NCI-H2029 treated with DMSO at 0.1 percent for 48 hours (cell line): ENCODE results near the gene MED27.
"Not testable (repeated sequence)": the region's sequence is repeated elsewhere in the genome, so short reads cannot be mapped to it uniquely, and the experiment has no call there.

ENCODE experiments used
- DNase-seq: peaks from one replicate; lab custom pipeline; 2025; lab: John Stamatoyannopoulos, UW

Gene MED27

DNA sequence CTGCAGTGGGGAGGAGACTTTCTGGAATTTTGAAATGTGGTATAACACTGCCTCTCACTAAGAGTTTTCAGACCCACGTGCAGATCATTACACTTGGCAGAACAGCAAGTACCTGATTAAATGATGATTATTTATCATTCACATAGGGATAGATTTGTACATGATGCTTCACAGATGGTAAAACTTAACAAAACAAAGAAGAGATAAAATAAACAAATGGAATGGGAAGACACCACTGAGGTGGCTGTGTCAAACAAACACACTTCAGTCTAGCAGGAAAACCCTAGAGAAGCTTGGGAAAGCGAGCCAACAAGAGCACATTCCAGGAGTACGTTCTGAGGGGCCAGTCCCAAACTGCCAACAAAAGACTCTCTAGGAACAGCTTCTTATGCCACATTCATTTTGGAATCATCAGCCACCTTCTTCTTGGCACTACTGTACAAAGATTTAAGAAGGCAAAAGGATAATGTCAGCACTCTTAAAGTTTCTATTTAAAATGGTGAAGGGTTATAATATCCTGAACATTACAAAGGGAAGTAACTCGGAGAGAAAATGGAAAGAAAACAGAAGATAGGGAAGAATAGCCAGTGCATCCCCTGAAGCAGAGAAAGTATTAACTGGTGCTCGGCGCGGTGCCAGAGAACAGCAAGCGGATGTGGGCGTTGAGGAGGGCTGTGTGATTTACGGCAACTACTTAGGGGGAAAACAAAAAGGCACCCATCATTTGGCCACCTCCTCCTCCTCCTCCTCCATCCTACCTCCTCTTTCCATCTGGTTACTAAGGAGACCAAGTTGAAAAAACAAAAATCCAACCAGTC, 1.6 kb downstream of the MED27 start:
- peak; percentile 71 for DNase-seq

DNA sequence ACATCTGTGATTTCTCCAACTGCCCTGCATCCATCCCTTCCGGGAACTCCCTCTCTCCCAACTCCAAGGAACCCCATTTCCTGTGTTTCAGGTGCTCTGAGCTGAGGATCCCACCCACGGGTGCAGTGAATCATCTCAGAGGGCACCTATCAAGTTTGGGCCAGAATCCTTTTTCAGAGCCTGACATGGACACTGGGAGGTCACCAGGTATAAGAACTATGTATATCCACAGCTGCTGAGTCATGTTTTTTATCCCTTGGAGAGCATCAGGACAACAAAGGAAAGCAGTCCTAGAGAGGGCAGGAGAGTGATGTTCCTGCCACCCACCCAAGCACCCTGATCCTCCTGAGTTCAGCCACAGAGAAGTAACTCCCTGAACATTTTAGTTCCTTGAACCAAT, 3.8 kb downstream of the MED27 start:
- no peak for DNase-seq

DNA sequence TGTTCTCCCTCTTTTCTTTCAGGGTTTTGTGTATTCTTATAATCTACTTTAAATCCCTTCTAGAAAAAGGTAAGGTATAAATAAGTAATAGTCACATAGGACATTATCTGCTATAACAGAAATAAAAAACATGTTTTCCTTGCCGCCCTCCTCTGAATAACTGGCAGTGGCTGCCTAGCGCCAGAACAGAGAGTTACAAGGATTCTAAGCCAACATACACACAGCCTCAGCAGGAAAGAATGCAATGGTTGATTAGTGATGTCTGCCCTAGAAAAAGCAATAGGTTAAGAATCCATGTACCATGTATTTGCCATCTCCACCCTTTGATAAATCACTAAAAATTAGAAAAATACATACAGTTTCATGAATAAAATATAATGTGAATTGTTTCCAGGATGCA, 4.9 kb downstream of the MED27 start:
- DNase-seq: no peak

DNA sequence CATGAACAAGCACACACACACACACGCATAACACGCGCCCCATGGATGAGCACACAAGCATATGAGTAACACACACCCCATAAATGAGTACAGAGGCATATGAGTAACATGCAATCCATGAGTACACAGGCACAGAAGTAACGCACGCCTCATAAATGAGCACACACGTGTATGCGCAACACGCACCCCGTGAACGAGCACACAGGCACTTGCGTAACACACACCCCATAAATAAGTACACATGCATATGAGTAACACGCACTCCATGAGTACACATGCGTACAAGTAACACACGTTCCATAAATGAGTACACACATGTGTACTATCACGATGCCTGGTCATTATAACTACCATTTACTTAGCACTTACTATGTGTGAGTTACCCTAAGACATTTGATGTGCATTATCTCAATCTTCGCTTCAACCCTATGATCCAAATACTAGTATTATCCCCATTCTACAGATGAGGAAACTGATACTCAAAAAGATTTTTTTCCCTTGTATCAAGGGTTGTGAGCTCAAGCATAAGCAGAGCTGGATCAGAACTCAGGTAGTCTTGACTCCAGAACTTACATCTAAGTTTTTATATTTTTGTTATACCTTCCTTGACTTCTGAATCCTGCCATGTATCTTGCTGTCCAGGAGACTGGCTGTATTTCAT, 7.7 kb downstream of the MED27 start:
- no peak for DNase-seq

DNA sequence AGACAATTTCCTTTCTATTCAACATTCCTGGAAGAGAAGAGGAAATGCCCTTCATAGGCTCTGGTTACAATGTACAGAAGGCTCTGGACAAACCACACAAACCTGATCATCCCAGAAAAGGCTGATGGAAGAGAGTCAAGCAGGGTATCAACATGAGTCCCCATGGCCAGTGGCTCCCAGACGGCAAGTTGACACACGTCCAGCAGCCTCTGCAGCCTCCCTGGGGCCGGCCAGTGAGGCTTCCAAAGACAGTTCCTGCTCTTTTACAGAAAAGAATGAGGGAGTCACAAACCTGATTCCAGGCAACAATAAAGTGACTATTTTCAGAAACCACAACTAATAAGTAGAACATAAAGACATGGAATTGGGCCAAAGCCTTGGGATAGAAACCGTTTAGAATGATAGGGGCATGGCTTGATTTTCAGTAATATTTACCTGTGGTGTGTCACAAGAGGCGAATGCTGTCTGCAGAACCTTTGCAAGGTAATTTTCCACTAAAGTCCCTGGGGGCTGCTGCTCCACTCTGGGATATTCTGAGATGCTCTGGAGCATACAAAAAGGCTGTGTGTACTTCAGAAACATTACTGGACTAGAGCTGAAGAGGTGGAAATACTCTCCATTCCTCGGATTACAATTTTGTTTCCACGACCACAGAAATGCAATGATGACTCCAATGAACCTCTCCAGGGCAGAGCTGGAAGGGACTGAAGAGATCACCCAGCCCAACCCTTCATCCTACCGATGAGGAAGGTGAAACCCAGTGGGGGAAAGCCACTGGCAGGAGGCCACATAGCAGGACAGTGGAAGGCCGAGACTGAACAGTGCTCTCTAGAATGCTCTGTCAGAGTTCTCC, 10.4 kb downstream of the MED27 start:
- peak; percentile 59 for DNase-seq

DNA sequence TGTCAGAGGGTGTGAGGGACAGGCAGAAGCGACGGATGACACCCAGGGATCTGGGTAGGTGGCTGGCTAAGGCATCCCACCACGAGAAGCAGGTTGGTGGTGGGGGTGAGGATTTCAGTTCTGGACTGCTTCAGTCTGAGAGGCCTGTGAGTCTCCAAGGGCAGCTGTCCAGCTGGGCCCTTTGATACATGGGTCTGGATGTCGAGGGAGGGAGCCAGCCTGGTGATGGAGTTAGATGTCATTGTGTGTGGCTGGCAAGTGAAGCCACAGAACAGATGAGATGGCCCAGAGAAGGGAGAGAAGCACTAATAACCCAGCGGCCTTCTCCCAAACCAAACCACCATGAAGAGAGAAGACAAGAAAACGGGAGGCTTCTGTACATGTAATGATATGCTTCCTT, 11.1 kb downstream of the MED27 start:
- DNase-seq: no peak

DNA sequence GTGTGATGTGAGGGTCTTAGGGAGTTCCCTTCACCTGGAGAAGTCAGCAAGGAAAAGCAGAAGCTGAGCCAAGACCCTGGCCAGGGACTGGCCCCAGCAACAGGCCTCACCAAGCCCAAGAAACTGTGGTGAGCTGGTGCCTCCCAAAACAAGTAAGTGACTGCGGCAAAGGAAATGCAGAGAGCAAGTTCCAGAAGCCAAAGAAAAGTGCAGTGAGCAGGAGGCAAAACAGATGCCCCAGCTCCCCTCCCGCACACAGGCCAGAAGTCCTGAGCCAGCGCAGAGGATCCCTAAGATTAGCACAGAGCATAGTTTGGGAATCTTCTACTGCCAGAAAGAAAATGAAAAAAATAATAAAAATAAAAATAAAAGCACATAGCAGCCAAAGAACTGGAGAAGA, 13.2 kb downstream of the MED27 start:
- DNase-seq: no peak

DNA sequence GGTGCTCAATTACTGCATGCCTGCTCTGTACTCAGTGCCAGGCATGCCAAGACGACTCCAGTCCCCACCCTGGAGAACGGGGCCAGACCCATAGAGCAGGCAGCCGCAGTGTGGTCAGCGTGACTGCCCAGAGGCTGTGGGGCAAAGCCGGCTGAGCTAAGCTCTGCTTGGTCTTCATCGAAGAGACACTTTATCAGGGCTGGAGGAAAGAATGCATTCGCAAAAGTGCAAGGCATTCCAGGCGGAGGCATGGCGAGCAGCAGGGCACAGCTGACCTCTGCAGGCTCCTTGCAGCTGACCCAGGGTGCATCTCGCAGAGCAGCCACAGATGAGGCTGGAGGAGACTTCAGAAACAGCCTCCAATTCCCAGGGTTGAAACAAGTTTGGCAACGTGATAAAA, 13.6 kb downstream of the MED27 start:
- no peak for DNase-seq

DNA sequence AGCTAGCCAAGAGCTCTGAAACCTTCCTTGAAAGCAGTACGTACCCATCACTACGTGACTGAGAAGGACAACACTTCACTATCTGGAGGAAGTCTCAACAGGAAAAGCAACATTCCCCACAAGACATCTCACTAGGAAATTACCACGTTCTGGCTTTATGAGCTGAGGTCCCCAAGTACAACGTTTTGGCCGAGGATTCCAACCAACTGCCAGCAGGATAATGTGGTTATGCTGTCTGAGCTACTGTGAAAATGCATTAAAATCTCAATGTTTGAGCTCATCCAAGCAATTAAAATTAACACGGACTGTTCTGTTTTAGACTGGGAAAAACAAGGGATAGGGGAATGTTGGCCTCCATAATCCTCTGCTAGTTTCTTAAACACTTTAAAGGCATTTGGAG, 16.4 kb downstream of the MED27 start:
- DNase-seq: no peak

DNA sequence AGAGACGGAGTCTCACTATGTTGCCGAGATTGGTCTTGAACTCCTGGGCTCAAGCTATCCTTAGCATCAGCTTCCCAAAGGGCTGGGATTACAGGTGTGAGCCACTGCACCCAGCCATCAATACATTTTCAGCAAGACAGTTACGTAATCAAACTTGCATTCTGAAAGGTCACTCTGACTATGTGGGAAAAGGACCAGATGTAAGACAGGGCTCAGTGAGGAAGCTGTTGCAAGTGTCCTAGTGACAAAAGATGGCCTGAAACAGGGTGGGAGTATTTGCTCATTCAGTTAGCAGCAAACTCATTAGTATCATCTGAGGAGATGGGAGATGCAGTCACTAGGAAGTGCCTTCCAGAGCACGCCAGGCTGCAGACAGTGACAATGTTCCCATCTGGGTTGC, 16.9 kb downstream of the MED27 start:
- no peak for DNase-seq

DNA sequence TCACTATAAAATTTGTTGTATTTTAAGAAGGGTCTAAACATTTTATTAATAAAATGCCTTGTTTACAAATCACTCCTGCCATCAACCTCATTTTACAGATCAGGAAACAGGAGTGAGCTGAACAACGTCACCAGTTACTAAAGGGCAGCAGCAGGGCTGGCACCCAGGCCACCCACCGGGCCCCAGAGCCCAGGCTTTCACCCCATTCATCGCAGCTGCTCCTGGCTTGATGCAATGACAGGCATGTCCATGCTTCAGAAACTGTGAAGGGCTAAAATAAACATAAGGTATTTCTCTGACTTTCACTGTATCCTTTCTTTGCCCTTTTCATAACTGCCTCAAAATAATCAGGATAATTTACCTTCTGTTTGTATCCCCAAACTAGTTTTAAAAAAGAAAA, 18.1 kb downstream of the MED27 start:
- no peak for DNase-seq

DNA sequence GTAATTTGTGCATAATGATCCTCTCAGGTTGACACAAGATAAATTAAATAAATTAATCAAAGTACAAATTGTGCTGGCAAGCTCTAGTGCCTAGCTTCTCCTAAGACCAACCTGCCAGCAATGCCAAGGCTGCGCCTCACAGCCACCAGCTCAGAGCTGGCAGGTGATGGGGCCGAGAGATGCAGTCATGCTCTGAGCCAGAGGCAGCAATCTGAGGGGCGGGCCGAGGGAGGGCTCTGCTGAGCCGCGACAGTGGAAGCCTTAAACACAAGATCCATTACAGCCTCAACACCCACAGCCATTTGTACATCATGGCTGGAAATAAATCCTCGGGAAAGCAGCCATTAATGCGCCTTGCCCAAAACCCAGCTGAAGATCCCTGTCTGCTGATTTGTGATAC, 20.3 kb downstream of the MED27 start:
- no peak for DNase-seq

DNA sequence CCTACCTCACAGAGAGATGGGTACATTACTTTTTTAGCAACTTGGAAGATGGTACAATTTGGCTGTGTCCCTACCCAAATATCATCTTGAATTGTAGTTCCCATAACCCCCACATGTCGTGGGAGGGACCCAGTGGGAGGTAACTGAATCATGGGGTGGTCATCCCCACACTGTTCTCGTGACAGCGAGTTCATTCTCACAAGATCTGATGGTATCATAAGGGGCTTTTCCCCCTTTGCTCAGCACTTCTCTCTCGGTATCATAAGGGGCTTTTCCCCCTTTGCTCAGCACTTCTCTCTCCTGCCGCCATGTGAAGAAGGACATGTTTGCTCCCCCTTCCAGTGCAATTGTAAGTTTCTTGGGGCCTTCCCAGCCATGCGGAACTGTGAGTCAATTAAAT, 21.4 kb downstream of the MED27 start:
- DNase-seq: not testable (repeated sequence)

DNA sequence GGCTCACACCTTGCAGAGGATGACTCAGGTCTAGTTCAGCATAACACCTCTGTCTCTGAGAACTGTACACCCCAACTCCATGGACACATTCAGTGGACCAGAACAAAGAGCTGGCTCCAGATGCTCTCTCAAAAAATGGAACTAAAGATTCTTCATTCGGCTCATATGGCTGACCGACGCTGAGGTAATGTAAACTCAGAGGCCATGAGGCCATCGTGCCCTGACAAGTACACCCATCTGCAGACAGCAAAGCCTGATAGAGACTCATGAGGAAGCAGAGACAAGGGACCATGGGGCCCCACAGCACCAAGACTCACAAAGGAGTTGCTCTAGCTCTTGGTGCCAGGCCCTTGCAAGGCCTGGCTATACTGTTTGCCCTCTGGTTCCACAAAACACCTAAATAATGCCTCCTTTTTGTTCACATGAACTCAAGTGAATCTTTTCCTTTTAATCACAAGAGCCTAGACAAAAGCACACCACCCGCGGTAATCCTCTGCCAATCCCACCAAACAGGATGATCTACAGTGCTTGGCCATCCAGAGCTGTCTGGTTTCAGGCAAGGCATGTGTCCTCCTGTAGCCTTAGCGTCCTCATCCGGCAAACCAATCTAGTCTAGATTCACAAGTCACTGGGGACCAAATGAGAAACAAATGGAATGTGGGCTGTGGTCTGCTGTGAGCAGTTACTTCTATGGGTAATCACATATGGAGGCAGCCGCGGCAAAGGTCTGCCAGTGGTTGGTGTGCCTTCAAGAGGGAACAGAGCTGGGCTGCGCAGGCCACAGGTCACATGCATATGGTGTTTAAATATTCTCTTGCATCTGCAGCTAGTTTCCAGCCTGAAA, 22.7 kb downstream of the MED27 start:
- no peak for DNase-seq

DNA sequence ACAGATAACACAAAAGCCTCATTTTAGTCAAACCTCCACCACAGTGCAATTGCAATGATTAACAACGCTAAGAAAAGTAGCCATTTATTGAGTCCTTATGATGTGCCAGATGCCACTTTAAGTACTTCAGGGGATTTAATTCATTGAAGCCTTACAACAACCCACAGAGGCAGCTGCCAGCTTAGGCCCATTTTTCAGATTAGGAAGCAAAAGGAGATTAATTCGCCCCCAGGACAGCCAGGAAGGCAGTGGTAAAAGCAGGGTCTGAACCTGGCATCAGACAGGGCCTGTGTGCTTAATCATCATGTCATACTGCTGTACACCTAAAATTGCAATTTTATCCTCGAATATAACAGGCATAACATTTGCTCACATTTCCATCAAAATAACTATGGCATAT, 23.9 kb downstream of the MED27 start:
- DNase-seq: no peak

DNA sequence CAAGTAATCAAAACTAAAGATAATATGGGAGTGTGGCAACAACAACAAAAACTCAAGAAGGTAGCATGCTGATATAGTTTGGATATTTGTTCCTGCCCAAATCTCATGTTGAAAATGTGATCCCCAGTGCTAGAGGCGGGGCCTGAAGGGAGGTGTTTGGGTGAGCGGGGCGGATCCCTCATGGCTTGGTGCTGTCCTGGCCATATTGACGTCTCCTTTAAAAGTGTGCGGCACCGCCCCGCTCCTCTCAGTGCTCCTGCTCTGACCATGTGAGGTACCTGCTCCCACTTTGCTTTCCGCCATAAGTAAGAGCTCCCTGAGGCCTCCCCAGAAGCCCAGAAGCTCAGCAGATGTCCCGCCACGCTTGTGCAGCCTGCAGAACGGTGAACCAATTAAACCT, 25.6 kb downstream of the MED27 start:
- no peak for DNase-seq

DNA sequence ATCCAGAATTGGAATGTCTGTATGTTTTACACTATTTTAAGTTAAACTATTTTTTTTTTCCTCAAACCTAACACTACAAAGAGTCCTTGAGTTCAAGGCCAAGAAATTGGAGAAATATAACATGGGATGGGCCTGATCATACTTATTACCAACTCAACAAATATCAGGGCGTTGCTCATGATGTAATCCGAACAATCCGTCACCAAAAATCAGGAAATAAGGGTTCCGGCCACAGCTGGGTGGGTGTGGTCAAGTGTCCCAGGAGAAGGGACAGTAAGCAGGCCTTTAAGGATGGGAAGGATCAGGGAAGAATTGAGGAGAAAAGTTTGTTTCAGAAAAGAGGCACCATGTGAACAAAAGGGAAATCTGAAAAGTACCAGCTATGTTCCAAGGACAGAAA, 29.8 kb downstream of the MED27 start:
- no peak for DNase-seq

DNA sequence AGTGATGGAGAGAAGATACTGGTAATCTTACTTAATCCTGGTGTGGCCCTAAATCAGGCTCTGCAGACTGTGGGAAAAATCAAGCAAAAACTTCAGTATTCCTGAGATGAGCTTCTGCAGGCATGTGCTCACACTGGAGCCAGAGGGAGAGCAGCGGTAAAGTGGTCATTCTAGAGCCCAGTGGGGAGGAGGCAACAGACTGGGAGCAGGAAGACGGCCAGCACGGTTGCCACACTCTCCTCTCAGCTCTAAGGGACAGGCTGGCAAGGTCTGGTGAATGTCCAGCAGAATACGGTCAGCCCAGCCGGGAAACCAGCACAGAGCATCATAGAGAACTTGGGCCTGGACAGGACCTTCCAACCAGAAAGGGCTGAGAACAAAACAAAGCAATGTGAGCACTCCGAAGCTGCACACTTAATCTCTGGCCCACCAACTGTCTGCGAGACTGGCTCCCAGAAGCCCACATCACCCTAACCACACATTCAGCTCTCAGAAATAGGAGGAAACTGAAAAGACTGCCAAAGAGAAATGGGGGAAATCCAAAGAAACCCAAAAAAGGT, 30.3 kb downstream of the MED27 start:
- DNase-seq: no peak

DNA sequence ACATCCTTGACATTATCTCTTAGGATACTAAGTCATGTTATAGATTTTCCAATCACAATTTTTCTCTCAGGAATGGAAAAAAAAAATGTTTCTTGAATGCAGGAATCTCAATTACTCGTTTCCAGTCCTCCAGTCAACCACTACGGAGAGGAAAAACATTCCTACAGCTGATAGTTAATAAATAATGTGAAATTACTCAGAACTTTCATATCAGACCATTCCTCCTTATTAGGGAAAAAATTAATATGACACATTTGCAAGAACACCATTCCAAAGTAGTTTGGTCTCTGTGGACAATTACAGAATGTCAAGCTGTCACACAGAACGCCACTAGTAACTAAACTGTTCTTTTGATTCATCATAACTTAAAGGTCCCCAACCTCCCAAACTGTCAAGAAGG, 31.5 kb downstream of the MED27 start:
- no peak for DNase-seq

DNA sequence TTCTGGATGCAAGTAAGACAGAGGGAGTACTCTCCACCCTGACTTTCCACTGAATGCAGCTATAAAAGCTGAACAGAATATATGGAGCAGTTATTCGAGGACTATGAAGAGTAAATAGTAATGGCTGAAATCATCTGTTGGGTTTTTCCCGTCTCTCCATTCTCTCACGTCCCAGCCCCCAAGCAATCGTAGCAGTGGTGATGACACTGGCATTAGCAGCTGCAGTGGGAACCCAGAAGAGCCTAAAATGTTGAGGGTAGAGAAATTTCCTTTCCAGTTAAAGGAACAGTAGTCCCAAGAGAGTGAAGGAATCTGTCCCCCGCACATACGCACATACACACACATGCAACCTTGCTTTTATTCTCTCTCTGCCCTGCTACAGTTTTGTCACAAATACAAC, 33.2 kb downstream of the MED27 start:
- no peak for DNase-seq

DNA sequence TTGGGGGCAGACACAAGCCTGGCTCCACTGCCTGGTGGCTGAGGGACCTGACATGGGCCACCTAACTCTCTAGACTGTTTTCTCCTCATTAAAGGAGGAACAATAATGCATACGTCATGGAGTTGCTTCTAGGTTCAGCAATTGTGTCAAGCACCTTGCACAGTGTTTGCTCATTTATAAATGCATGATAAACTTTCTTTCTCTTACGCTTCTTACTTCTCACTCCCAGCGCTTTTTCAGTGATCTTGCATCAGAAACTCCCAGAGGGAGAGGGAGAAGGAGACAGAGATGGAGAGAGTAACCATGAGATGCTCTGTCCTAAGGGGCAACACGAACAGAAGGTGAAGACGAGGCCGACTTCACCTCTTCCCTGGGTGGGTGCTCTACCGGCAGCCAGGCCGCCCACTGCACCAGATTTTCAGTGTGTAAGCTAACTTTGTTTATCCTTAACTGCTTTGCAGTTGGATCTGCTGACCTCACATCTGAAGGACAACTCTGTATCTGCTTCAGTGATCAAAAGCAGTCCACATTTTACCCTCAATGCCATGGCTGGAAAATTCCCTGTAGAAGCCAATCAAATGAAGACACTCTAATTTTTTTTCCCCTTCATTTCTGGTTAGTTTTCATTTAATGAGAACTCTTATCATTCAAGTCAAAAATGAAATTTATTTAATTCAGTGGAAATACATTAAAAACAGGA, 35.3 kb downstream of the MED27 start:
- DNase-seq: no peak
